Measurements from ENCODE around the gene BTRC.
"Not testable (repeated sequence)": the region's sequence is repeated elsewhere in the genome, so short reads cannot be mapped to it uniquely, and the experiment has no call there.

BTRC gene

DNA sequence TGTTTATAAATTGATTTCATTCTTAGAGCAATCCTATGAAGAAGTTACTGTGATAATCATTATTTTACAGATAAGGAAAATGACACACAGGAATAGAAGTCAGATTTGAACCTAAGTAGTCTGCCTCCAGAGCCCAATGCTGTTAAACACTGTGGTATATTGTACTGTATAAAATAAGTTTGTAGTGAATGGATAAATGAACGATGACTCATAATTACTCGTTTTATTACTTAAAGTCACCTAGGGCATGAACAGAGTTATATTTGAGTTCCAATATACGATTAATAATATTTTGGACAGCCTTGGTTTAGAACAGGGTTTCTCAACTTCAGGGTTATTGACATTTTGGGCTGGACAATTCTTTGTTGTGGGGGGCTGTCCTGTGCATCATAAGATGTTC, 7.8 kb upstream of the BTRC start:
- DNase-seq (ENCODE audit: low spot score), result no peak

DNA sequence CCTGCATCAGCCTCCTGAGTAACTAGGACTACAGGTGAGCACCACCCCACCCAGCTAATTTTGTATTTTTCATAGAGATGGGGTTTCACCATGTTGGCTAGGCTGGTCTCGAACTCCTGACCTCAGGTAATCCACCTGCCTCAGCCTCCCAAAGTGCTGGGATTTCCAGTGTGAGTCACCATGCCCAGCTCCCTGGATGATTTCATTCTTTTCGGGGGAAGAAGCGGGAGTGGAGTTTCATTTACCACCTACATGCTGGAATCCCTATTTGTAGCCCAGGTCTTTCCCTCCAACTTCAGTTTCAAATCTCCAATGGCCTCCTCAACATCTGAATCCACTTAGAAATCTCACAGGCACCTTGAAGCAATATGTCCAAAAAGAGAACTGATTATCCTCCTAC, 2.9 kb upstream of the BTRC start:
- DNase-seq (ENCODE audit: low spot score), result no peak

DNA sequence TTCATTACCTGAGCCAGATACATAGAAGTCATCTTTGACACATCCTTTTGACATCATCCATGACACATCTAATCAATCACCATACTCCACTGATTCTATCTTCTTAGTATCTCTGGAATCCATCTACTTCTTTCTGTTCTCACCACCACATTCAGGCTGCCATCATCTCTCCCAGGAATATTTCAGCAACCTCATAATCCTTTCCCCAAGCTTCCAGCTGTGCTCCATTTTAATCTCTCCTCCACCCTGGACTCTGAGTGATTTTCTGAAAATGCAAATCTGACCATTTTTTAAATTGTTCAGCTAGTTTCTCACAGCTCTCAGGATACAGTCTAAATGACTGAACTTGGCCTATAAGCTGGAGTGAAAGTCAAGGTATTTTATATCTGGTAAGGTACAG, 2.5 kb upstream of the BTRC start:
- no peak for DNase-seq (ENCODE audit: low spot score)

DNA sequence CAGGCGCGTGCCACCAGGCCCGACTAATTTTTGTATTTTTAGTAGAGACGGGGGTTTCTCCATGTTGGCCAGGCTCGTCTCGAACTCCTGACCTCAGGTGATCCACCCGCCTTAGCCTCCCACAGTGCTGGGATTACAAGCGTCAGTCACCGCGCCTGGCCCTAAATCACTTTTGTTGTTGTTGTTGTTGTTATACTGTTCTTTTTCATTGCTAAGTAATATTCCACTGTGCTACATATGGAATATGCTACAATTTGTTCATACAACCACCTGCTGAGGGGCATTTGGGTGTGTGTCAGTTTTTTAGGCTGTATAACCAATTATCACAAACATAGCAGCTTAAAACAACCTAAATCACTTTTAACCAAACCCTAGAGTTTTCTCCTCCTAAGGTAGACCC, 1.1 kb upstream of the BTRC start:
- not testable (repeated sequence) for DNase-seq (ENCODE audit: low spot score)

DNA sequence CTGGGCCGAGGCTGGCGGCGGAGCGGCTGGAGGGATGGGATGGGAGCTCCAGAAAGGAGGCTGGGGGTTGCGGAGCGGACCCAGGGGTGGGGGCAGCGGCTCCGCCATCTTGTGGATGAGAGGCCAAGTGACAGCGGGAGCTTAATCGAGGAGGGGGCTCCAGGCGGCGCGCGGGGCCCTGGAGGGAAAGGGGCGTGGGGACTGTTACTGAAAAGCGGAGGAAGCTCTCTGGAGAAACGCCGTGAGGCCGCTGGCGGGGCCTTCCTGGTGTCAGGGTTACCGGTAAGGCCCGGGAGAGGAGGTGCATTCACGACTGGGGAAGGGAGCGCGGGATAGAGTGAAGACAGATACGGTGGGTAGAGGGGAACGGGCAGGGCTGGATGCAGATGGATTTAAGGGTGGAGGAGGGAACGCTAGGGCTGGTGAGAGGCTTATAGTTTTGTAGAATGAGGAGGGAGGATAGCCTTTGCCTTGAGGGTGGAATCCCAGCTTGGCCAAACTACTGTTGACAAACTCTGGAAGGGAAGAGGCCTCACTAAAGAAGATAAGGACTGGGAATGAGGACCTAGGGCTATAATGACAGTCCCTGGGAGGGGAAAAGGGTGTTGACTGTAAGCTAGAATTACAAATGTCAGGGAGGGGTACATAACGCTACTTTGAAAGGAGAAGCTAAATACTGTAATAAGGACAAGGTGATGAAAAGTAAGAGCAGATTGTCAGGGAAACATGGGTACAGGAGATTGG, 535 bp downstream of the BTRC start:
- DNase-seq (ENCODE audit: low spot score), result no peak

DNA sequence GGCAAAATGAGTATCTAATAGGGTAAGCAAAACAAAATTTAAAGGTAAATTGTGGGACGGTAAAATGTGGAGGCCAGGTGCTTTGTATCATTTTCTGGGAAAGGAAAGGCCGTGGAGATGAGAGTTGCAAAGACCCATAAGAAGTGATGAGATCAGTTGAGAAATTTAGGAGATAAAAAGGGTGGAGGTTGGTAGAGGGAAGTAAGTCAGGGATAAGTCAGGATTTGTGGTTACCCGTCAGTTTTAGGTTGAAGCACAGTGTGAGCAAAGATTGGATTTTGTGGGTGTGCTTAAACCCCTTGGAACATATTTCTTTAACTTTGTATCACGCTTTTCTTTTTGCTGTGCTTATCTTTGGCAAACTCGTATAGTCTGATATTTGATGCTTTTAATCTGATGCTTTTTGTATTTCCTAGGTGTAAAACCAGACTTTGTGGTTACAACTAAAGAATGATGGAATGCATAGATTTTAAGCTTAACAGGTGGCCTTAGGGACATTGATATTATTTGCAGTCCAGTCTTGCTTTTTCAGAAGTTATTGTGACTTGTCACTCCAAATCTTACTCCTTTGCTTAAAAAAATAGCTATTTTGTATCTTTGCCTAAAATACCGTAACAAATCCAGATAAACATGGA, 1.2 kb downstream of the BTRC start:
- DNase-seq (ENCODE audit: low spot score), result no peak

DNA sequence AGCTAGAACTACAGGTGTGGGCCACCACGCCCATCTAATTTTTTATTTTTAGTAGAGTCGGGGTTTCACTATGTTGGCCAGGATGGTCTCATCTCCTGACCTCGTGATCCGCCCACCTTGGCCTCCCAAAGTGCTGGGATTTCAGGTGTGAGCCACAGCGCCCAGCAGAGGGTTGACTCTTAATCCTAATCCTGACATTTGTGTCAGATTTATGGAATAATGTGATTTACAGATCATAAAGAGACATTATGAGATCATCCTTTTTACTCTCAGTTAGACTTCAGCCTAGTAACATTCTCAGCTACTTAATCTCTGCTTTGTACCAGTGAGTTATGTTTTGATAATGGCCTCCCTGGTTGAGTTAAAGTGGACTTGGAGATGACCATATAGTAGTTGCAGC, 2.2 kb downstream of the BTRC start:
- no peak for DNase-seq (ENCODE audit: low spot score)

DNA sequence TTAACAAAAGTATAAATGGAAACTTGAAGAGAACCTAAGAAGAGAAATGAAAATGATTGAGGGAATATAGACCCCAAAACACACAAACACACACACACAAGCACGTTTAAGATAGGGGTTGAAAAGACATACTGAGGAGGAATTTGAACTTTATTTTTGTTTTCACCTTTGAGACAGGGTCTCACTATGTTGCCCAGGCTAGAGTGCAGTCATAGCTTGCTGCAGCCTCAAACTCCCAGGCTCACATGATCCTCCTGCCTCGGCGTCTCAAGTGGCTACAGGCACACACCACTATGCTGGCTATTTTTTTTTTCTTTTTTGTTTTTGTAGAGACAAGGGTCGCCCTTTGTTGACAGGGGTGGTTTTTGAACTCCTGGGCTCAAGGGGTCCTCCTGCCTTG, 4.0 kb downstream of the BTRC start:
- DNase-seq (ENCODE audit: low spot score), result no peak

DNA sequence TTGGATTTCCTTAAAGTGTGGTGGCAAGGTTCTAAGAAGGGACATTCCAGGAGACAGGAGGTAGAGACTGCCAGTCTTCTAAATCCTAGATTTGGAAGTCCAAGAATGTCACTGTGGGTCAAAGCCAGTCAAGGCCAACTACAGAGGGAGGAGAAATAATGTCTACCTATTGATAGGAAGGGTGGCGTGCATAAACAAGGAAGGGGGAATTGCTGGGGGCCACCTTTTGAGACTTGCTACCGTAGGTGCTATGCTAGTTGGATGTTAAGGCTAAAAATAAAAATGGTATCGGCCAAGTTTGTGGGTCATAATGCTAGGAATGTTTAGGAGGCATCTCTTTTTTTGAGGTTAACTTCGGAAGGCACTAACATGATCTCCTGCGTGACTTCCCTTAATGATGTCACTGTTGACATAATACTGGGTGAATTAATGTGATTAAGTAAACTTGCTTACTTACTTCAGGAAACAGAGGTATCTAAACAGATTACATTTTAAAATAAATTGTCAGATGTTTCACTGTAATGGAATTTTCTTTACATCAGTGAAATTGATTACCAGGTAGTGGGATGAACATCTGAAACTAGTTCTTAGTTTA, 4.8 kb downstream of the BTRC start:
- DNase-seq (ENCODE audit: low spot score), result no peak

DNA sequence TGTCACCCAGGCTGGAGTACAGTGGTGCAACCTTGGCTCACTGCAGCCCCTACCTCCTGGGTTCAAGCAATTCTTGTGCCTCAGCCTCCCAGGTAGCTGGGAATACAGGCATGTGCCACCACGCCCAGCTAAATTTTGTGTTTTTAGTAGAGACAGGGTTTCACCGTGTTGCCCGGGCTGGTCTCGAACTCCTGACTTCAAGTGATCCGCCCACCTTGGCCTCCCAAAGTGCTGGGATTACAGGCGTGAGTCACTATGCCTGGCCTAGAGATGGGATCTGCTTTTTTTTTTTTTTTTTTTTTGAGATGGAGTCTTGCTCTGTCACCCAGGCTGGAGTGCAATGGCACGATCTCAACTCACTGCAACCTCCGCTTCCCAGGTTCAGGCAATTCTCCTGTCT, 6.1 kb downstream of the BTRC start:
- not testable (repeated sequence) for DNase-seq (ENCODE audit: low spot score)

DNA sequence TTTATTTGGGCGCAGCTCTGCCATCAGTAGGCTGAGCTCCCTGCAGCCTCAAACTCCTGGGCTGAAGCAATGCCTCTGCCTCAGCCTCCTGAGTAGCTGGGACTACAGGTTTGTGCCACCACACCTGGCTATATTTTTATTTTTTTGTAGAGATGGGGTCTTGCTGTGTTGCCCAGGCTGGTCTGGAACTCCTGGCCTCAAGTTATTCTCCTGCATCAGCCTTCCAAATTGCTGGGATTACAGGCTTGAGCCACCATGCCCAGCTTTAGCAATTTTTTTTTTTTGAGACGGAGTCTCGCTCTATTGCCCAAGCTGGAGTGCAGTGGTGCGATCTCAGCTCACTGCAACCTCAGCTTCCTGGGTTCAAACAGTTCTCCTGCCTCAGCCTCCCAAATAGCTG, 6.9 kb downstream of the BTRC start:
- DNase-seq (ENCODE audit: low spot score), result not testable (repeated sequence)

DNA sequence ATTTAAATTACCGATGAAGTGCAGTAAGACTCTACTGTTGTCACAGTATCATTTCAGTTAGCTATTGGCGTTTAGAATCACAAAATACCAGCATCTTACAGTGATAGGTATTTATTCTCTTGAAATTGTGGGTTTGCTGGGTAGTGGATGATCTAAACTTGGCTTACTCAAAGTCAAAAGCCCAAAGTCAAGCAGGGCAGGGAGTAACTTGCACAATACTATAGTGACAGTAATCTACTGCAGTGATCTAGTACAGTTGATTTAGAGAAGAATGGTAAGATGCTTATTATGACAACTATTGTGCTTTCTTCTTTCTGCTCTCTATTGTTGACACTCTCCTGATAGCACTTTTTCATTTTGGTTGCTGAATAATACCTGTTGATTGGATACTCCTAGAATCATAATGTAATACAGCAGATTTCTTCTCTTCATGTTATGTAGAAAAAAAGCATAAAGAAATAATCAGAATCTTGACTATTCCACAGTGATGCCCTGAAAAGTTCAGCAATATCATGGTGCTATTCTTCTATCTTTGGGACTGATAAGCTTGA, 10.0 kb downstream of the BTRC start:
- DNase-seq (ENCODE audit: low spot score), result no peak

DNA sequence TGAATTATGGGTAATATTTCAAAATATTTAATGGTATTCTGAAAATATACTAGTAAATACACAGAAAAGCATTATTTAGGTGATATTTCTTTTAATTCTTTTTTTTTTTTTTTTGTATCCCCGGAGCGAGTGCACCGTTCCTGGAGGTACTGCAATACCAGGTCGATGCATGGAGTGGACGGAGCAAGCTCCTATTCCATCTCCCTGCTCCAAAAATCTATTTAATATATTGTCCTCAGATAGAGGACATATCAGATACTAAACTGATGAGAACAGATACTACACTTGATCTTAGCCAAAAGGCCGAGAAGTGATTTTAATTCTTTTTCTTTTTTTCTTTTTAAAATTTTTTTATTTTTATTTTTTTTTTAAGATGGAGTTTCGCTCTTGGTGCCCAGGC, 10.8 kb downstream of the BTRC start:
- no peak for DNase-seq (ENCODE audit: low spot score)

DNA sequence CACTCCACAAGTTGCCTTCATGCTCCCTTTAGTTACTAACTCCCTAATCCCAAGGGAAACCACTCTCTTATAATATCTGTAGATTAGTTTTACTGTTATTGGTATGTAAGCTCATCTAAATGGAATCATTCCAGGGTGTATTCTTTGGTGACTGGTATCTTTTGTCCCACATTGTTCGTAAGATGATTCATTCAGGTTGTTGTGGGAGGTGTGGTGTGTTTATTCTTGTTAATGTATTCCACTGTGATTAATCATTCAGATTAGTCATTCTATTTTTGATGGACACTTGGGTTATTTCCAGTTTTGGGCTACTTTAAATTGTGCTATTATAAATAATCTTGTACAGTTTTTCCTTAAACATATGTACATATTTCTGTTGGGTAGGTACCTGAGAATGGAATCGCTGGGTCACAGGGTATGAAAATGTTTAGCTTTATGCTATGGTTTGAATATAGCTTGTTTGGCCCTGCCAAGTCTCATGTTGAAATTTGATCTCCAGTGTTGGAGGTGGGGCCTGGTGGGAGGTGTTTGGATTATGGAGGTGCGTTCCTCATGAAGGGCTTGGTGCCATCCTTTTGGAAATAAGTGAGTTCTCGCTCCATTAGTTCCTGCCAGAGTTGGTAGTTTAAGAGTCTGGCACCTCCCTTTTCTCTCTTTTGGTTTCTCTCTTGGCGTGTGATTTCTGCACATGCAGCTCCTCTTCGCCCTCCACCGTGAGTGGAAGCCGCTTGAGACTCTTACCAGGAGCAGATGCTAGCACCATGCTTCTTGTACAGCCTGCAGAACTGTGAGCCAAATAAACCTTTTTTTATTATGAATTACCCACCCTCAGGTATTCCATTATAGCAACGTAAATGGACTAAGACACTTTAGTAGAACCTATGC, 13.8 kb downstream of the BTRC start:
- DNase-seq (ENCODE audit: low spot score), result no peak

DNA sequence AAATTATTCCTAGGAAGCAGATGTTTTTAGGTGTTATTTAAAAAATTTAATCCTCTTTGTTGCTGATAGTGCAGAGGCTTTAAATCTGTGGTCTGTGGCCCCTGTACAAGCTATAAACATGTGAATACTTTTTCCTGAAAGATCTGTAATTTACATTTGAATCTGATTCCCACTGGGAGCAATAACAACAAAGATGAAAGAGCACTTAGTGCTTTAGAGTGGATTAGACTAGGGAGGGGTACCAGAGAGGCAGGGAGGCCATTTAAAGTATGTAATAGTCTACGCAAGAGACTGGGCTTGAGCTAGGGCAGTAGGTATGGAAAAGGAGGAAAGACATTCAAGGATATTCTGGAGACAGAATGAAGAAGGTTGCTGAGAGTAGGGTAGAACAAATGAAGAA, 19.1 kb downstream of the BTRC start:
- no peak for DNase-seq (ENCODE audit: low spot score)

DNA sequence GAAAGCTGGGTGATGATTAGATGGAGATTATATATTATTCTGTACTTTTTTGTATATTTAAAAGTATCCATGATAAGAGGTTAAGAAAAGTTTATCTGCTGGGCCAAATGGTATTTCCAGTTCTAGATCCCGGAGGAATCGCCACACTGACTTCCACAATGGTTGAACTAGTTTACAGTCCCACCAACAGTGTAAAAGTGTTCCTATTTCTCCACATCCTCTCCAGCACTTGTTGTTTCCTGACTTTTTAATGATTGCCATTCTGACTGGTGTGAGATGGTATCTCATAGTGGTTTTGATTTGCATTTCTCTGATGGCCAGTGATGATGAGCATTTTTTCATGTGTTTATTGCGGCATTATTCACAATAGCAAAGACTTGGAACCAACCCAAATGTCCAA, 20.0 kb downstream of the BTRC start:
- not testable (repeated sequence) for DNase-seq (ENCODE audit: low spot score)

DNA sequence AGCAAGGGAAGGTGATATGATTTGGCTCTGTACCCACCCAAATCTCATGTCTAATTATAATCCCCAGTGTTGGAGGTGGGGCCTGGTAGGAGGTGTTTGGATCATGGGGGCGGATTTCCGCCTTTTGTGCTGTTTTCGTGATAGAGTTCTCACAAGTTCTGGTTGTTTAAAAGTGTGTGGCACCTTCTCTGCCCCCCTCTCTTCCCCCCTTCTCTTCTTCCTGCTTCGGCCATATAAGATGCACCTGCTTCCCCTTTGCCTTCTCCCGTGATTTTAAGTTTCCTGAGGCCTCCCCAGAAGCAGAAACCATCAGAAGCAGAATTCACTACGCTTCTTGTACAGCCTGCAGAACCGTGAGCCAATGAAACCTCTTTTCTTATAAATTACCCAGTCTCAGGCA, 21.1 kb downstream of the BTRC start:
- no peak for DNase-seq (ENCODE audit: low spot score)

DNA sequence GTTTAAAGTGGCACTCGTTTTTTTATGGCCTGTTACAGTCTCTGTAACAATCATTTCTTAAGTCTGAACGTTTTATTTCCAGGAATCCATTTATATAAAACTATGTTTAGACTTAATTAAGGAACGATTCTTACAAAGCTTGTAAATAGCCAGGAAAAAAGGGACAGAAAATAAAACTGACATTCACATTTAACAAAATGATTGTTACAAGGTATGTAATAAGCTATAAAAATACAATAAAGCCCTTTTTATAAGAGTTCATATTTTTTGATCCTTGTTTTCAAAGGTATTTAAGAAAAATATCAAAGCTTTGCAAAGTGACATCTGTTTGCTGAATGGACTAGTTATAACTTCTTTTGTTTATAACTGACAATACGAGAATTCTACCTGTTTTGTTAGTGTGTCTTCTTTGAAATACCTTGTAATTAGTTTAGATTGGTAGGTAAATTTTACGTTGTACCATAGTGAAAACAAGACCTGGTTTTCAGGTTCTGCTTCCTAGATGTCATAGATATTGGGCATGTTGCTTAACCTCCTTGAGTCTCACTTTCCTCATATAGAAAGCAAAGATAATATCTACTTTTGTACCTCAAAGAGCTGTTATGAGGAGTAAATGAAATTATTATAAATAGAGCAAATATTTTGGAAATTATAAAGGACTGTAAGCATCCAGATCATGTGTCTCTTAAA, 25.8 kb downstream of the BTRC start:
- no peak for DNase-seq (ENCODE audit: low spot score)

DNA sequence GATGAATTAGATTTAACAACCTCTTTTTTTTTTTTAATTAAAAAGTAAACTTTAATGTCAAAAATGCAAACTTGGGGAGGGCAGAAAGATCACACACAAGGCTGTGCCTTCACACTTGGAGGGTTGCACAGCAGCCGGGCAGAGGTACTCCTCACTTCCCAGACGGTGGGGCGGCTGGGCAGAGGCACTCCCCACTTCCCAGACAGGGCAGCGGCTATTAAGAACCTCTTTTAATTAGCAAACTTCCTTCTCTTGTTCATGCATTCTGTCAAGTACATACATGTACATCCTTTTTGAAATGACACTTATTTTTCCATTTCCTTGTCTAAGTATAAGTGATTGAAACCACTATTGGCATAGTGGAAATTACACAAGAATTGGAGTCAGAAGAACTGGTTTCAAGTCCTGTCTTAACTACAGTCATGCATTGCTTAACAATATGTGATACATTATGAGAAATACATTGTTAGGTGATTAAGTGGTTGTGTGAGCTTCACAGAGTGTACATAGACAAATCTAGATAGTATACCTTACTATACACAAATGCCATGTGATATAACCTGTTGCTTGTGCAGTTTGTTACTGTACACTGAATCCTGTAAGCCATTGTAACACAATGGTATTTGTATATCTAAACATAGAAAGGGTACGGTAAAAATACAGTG, 26.5 kb downstream of the BTRC start:
- DNase-seq (ENCODE audit: low spot score), result no peak

DNA sequence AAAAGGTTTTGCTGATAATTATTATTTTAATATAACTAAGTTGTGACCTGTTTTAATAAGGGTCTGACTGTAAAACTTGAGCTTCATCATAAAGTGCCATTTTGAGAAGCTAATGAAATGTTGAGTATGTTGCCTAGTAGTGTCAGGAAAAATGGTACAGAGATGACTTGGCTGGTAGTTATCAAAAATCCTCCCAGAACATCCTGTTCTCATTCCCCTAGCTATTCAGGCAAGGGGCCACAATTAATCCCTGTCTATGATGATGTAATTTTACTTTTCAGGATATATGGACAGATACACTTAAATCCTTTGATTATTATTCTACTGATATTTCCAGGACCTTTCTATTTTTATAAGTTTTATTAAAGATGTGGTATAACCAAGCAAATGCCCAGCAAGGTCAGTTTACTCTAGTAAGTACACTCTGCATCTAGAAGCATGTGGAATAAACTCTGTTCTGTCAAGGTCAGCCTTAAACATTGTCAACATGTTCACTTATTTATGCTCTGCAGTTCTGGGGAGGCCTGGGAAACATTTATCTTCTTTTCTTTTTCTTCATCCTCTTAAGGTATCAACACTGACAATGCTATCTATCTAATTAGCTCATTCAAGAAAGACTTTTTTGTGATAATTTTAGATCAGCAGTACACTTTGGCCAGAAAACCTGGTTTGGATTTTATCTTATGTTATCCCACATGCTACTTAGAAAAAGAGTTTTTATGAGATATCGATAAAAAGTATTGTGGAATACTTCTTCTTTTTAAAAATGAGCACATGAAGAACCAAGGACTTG, 32.1 kb downstream of the BTRC start:
- DNase-seq (ENCODE audit: low spot score), result no peak
